BLaER1 (cell line): ENCODE measurements around the gene RALB.

Experiments used
- H3K27ac ChIP-seq: shearing (Covaris generic); formaldehyde crosslinking; 2 replicates; pipeline ENCODE4 v1.8.1; 2022
- H3K27me3 ChIP-seq: shearing (Covaris generic); formaldehyde crosslinking; 2 replicates; pipeline ENCODE4 v1.8.1; 2022
- H3K36me3 ChIP-seq: shearing (Covaris generic); formaldehyde crosslinking; 2 replicates; pipeline ENCODE4 v1.8.1; 2022
- H3K4me1 ChIP-seq: shearing (Covaris generic); formaldehyde crosslinking; 2 replicates; pipeline ENCODE4 v1.8.1; 2022
- H3K4me2 ChIP-seq: shearing (Covaris generic); formaldehyde crosslinking; 2 replicates; pipeline ENCODE4 v1.8.1; 2022
- H3K4me3 ChIP-seq: shearing (Covaris generic); formaldehyde crosslinking; 2 replicates; pipeline ENCODE4 v1.8.1; 2022
- H3K9ac ChIP-seq: shearing (Covaris generic); formaldehyde crosslinking; 2 replicates; pipeline ENCODE4 v1.8.1; 2022
- H3K9me3 ChIP-seq: shearing (Covaris generic); formaldehyde crosslinking; 2 replicates; pipeline ENCODE4 v1.8.1; 2022
- H4K20me1 ChIP-seq: shearing (Covaris generic); formaldehyde crosslinking; 2 replicates; pipeline ENCODE4 v1.8.1; 2022
- Cebpa-rat ChIP-seq: shearing (Covaris generic); IDR thresholded peaks from 2 replicates; pipeline ENCODE4 v1.8.1; 2022

Gene RALB

DNA sequence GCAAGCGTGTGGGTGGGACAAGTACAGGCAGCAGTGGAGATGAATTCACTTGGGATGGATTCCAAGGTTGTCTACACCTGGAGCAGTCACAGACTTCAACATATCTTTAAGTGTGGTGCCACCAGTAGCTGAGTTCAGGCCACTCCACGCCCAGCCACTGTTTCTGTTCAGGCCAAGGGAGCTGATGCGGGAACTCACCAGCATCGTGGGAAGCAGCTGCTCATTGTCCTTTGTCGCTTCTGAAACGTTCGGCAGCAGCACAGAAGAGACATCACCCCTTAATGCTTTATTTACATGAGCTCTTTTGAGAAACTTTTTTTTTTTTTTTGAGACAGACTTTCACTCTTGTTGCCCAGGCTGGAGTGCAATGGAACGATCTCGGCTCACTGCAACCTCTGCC is 73.4 kb downstream of the RALB start:
- H3K4me1 ChIP-seq = peaks cover 83% of the 10 kb centered on the region
- H3K27ac ChIP-seq = no peak overlapping the region
- H3K4me3 ChIP-seq = no peak overlapping the region
- no peaks in the 10 kb centered on the region for H3K9me3 ChIP-seq
- no peaks in the 10 kb centered on the region for H4K20me1 ChIP-seq
- TF ChIP-seq Cebpa-rat = no peak
- H3K36me3 ChIP-seq = no peaks in the 10 kb centered on the region
- H3K27me3 ChIP-seq = peaks cover 12% of the 10 kb centered on the region
- peak overlapping the region; percentile 85; the same call in 1 of the 2 replicates for H3K4me2 ChIP-seq
- H3K9ac ChIP-seq = no peak overlapping the region

DNA sequence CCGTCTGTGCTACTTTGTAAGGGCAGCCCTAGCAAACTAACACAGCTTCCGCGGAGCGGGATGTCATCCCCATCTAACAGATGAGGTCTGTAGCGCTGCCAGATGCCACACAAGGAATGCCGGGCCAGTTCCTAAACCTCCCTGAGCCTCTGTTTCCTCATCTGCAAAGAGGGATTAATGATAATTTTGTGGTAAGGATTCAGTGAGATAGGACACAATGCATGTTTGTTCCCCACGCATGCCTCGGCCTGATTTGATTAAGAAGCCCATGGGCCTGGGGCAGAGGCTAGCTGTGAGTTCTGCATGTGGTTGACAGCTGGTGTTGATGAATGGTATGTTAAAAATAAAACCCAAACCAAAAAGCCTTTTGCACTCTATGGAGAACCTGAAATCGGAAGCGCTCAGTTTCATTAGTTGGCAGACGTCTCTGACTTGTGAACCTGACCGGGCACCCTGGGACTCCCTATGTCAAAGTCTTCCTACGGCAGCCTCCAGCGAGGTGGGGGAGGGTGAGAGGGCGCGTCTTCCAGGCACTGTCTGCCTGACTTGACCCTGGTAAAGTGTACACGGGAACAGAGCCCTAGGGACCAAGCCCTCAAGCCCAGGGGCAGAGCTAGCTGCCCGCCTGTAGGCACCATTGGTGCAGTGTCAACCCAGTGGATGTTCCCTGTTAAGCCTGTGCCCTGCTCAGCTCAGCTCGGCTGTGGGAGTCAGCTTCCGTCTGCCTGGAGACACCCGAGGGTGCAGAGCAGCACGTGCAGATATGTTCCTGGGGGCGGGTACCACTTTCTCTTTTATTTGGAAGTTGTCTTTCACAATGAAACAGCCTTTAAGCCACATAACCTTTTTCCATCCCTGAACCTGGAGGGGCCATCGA is 78.5 kb downstream of the RALB start:
- H3K27ac ChIP-seq = no peak overlapping the region
- H3K4me2 ChIP-seq = peak overlapping the region; percentile 66
- H3K4me3 ChIP-seq = no peak overlapping the region
- H4K20me1 ChIP-seq = no peaks in the 10 kb centered on the region
- no peak overlapping the region for H3K9ac ChIP-seq
- H3K36me3 ChIP-seq = no peaks in the 10 kb centered on the region
- peaks cover 61% of the 10 kb centered on the region for H3K4me1 ChIP-seq
- 0 out of 2 replicates have a peak, but pooled peaks cover 4% of the 10 kb centered on the region for H3K9me3 ChIP-seq
- H3K27me3 ChIP-seq = peaks cover 12% of the 10 kb centered on the region
- TF ChIP-seq Cebpa-rat = no peak

DNA sequence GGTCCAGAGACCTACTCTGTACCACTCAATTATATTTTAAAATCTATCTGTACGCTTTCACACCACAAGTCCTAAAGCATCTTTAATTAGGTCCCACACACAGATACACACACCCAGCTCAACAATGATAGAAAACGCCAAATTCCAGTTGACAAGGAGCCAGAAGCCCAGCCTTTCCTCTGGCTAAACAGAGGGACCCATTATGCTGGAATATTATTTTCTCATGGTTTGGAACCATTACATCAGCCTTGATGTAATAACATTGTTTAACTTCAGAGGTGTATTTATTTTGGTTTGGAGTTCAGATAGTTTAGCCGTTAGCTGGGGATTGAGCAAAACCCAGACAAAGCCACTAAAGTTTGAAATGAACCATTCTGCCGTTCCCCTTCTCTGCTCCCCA is 79.3 kb downstream of the RALB start:
- Histone ChIP-seq H3K27me3 (peaks cover 12% of the 10 kb centered on the region), H3K36me3 (no peaks in the 10 kb centered on the region), H3K9ac (no peak overlapping the region), H4K20me1 (no peaks in the 10 kb centered on the region), H3K9me3 (0 out of 2 replicates have a peak, but pooled peaks cover 4% of the 10 kb centered on the region), H3K27ac (no peak overlapping the region), H3K4me2 (peak overlapping the region; percentile 66), H3K4me1 (peaks cover 54% of the 10 kb centered on the region), H3K4me3 (no peak overlapping the region)
- TF ChIP-seq Cebpa-rat = no peak

DNA sequence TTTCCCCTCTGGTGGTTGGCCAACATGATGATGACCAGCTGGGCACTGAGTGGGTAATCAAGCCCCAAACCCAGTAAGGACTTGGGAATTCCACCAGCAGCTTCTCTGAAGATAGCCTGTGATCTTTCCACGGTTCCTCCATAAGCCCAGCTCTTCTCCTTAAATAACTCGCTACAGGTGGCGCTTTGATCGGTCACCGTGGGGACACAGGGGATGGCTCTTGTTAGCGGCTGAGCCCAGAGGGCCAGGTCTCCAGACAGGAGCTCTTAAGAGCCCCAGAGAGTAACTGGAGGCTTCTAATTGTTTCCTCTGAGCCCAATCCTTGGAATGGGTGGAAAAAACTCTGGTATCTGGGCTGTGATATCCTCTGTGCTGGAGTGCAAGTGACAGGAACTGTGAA is 79.7 kb downstream of the RALB start:
- H3K4me2 ChIP-seq = no peak overlapping the region
- no peaks in the 10 kb centered on the region for H4K20me1 ChIP-seq
- peaks cover 8% of the 10 kb centered on the region for H3K27me3 ChIP-seq
- H3K4me1 ChIP-seq = peaks cover 49% of the 10 kb centered on the region
- no peaks in the 10 kb centered on the region for H3K36me3 ChIP-seq
- 0 out of 2 replicates have a peak, but pooled peaks cover 4% of the 10 kb centered on the region for H3K9me3 ChIP-seq
- no peak overlapping the region for H3K9ac ChIP-seq
- no peak overlapping the region for H3K4me3 ChIP-seq
- H3K27ac ChIP-seq = no peak overlapping the region
- no peak for TF ChIP-seq Cebpa-rat

DNA sequence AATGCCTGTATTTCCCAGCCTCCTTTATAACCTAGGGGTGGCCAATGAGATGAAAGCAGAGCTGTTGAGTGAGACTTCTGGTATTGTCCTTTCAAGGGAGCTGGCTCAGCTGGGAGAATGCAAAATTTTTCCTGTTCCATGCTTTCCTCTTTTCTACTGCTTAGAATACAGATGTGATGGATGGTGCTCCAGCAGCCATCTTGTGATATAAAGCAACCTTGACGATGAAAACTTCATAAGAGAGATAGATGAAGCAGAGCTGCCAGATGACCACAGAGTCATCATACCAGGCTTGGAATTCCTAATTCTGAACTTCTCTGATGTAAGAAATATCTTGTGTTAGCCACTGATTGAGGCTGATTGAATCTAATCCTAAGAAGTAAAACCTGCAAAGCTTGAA is 81.4 kb downstream of the RALB start:
- Histone ChIP-seq H3K9me3 (0 out of 2 replicates have a peak, but pooled peaks cover 4% of the 10 kb centered on the region), H3K36me3 (no peaks in the 10 kb centered on the region), H4K20me1 (no peaks in the 10 kb centered on the region), H3K9ac (no peak overlapping the region), H3K27ac (no peak overlapping the region), H3K4me3 (no peak overlapping the region), H3K4me1 (peaks cover 35% of the 10 kb centered on the region), H3K4me2 (no peak overlapping the region), H3K27me3 (no peaks in the 10 kb centered on the region)
- no peak for TF ChIP-seq Cebpa-rat

DNA sequence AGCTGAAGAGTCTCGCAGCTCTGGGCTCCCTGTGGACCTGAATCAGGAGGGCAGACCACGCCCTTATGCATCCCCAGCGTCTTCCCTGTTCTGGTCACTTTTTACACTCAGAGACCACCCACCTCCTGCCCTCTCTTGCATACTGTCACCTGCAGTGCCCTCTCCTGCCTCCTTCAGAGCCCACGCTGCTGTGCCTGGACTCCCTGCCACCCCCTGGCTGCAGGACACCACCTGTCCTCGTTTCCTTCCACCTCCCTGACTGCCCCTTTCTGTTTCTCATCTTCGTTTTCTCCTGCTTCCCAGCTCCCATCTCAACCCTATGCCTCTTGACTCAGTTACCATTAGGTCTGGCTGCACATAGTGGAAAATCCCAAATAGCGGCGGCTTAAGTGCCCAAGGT is 84.1 kb downstream of the RALB start:
- Histone ChIP-seq H4K20me1 (no peaks in the 10 kb centered on the region; the same call in 1 of the 2 replicates), H3K9ac (no peak overlapping the region), H3K4me2 (no peak overlapping the region), H3K27me3 (peaks cover 14% of the 10 kb centered on the region), H3K27ac (no peak overlapping the region), H3K36me3 (no peaks in the 10 kb centered on the region), H3K9me3 (0 out of 2 replicates have a peak, but pooled peaks cover 4% of the 10 kb centered on the region), H3K4me1 (peaks cover 10% of the 10 kb centered on the region), H3K4me3 (no peak overlapping the region)
- no peak for TF ChIP-seq Cebpa-rat

DNA sequence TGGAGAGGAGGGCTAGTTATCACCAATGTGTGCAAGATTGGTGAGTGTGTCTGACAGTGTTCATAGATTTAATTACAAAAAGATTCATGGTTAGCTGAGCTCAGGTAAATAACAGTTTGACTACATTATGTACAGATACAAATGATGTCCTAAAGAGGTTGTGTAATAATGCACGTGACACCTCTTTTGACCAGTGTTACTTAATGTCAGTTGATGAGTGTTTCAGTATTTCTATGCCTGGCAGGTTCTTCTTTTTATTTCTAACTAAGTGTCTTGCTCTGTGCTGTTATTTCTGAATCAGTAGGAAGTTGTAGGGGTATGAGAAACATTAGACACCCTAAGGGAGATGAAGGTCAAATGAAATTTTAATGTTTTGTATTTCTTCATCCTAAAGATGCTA is 85.4 kb downstream of the RALB start:
- Histone ChIP-seq H3K36me3 (no peaks in the 10 kb centered on the region), H3K27me3 (peaks cover 27% of the 10 kb centered on the region), H3K9ac (no peak overlapping the region), H4K20me1 (no peaks in the 10 kb centered on the region; the same call in 1 of the 2 replicates), H3K4me2 (no peak overlapping the region), H3K9me3 (0 out of 2 replicates have a peak, but pooled peaks cover 4% of the 10 kb centered on the region), H3K27ac (no peak overlapping the region), H3K4me1 (peaks cover 2% of the 10 kb centered on the region; the same call in 1 of the 2 replicates), H3K4me3 (no peak overlapping the region)
- TF ChIP-seq Cebpa-rat = no peak

DNA sequence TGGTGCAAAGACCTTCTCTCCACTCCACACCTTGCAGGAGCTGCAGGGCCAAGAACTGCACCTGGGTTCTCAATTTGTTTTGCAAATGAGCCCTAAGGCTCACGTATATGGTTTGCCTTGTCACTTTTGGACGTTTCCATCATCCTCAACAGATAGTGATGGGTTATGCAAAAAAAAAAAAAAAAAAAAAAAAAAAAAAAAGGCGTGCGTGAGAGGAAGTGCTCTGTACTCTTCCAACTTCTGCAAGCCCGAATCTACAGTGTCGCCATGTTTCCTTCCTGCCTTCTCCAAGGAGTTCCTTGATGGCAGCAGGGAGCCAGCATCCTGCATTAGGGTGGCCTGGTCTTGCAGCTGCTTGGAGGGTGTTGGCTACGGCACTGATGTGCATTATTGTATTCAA is 89.3 kb downstream of the RALB start:
- H4K20me1 ChIP-seq = peaks cover 30% of the 10 kb centered on the region
- no peaks in the 10 kb centered on the region for H3K9me3 ChIP-seq
- H3K27me3 ChIP-seq = peaks cover 66% of the 10 kb centered on the region
- H3K4me3 ChIP-seq = no peak overlapping the region
- no peak overlapping the region for H3K27ac ChIP-seq
- H3K4me2 ChIP-seq = no peak overlapping the region
- no peak for TF ChIP-seq Cebpa-rat
- no peak overlapping the region for H3K9ac ChIP-seq
- H3K4me1 ChIP-seq = peaks cover 36% of the 10 kb centered on the region
- no peaks in the 10 kb centered on the region for H3K36me3 ChIP-seq

DNA sequence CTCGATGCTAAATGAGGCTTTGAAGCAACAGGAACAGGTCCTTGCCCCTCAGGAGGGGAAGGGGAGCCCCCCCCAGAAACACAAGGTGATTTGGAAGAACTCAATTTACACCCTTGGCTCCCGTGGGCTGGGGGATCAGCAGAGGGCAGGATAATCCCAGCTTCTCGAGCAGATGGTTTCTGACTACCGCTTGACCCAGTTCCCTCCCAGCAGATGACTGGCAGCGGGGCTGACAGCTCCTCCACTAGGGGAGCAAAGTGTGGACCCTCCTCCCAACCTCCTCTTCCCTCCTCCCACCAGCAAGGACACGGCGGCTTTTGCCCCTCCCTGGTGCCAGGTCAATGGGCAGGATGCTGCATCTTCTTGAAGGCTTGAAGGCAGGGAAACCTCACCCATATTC is 89.8 kb downstream of the RALB start:
- Histone ChIP-seq H3K9me3 (no peaks in the 10 kb centered on the region), H3K4me1 (peaks cover 37% of the 10 kb centered on the region), H3K4me3 (no peak overlapping the region), H3K27ac (no peak overlapping the region), H3K27me3 (peaks cover 71% of the 10 kb centered on the region), H3K9ac (no peak overlapping the region), H4K20me1 (peaks cover 35% of the 10 kb centered on the region), H3K4me2 (no peak overlapping the region), H3K36me3 (no peaks in the 10 kb centered on the region)
- TF ChIP-seq Cebpa-rat = no peak

DNA sequence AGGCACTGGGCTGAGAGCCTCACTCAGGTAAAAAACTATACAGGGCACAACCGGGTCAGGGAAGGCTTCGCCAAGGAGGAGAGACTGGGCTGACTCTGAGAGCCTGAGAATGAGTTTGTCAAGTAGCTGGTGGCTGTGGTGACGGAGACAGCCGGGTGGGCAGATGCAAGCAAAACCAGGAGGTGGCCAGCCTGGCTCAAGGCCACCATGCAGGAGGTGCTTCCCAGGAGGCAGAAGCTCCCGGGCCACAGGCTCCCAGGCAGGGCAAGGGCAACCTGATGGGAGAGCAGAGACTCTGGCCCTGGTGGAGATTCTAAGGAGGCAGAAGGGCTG is 90.4 kb downstream of the RALB start:
- Histone ChIP-seq H3K4me3 (no peak overlapping the region), H3K9me3 (no peaks in the 10 kb centered on the region), H3K4me1 (peaks cover 43% of the 10 kb centered on the region), H4K20me1 (peaks cover 41% of the 10 kb centered on the region), H3K9ac (no peak overlapping the region), H3K27me3 (peaks cover 77% of the 10 kb centered on the region), H3K4me2 (peak overlapping the region; percentile 100), H3K36me3 (no peaks in the 10 kb centered on the region), H3K27ac (no peak overlapping the region)
- TF ChIP-seq Cebpa-rat = no peak
